Lower leg skin (tissue), 3 donors: ENCODE measurements around the gene STK4.

Experiments used
- POLR2A ChIP-seq, 2 donors: fragments of 450-650 bp; IDR thresholded peaks; one replicate each; pipeline ENCODE4 v1.6.1; 2016 to 2017; ENCODE audit warnings: antibody characterized with exemption in 2 of 2, mild to moderate bottlenecking in 1 of 2, moderate library complexity in 1 of 2
- TF ChIP-seq, protein P1 (sequence below), 3 donors: fragments of 450-650 bp; IDR thresholded peaks; one replicate each; pipeline ENCODE4 v1.5.1; 2016; ENCODE audit warnings: antibody characterized with exemption in 3 of 3, mild to moderate bottlenecking in 3 of 3, moderate library complexity in 2 of 3

DNA sequence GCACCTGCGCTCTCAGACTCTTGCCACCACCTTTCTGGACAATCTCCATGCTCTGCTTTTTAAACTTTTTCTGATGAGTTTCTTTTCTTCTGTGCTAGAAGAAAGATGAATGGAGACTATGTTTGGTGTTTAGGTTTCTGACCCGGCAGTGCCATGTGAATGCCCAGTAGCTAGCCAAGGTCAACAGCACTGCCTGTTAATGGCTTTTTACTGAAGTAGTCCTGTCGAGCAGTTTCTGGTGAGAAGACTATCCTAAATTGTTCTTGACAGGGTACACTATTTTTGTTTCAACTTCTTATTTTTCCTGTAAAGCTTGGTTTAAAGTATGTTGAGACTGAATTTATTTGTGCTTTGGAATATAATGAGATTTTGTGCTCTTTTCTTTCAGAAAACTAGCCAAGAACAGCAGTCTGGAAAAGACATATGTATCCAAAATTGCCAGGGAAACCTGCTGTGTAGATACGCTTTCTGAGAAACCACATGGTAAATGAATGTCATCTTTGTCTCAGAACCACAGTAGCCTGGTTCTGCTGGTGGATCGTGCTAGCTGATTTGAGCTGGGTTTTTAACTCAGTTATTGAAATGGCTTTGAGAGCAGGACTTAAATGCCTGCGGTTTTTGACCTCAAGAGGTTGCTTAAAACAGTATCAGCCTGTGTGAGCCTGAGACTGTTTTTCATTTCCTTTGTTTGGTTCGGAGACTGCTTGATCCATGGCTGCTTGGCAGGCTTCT, 86.6 kb downstream of the STK4 start:
- TF ChIP-seq, protein P1, sequence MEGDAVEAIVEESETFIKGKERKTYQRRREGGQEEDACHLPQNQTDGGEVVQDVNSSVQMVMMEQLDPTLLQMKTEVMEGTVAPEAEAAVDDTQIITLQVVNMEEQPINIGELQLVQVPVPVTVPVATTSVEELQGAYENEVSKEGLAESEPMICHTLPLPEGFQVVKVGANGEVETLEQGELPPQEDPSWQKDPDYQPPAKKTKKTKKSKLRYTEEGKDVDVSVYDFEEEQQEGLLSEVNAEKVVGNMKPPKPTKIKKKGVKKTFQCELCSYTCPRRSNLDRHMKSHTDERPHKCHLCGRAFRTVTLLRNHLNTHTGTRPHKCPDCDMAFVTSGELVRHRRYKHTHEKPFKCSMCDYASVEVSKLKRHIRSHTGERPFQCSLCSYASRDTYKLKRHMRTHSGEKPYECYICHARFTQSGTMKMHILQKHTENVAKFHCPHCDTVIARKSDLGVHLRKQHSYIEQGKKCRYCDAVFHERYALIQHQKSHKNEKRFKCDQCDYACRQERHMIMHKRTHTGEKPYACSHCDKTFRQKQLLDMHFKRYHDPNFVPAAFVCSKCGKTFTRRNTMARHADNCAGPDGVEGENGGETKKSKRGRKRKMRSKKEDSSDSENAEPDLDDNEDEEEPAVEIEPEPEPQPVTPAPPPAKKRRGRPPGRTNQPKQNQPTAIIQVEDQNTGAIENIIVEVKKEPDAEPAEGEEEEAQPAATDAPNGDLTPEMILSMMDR (IDR thresholded peaks at IDR 0.05): no peak
- TF ChIP-seq POLR2A (IDR thresholded peaks at IDR 0.05): no peak
